ENCODE results near the gene KIAA0232. TPM values are rescaled to one million over a fixed set of nuclear protein-coding genes. Genes with fewer than 3 reads are reported as not detected.

KIAA0232 gene
- polyA plus RNA-seq, 1 donor from 2014 or later: 57.6 TPM

DNA sequence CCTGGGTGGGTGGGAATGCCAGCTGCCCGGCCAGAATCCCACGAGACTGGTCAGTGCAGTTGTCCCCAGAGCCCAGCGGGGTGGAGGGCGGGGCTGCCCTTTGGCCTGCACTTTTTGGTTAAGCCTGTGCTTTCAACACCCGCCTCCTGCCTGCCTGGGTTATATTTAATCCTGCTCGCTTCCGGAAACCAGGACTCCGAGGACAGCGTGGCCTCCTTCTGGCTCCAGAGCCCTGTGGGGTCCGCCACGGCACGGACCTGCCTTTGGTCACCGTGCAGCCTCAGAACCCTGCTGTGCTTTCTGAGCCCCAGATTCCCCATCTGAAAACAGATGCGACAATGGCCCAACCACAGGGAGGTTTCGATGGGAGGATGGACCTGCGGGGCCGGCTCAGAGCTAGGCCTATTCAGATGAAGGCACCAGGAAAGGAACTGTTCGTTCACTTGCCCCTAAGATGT is 29.4 kb upstream of the KIAA0232 start:
- Histone ChIP-seq H2AFZ (ENCODE audit: low read depth, low read length) (no peak overlapping the region), H3K36me3 (ENCODE audit: insufficient read depth, low read length) (no peaks in the 10 kb centered on the region), H3K79me2 (replicated peaks; ENCODE audit: insufficient read depth, low read length) (no peaks in the 10 kb centered on the region), H3K9me2 (ENCODE audit: insufficient read depth, low read length) (no peaks in the 10 kb centered on the region), H3K4me2 (ENCODE audit: low read length) (no peak overlapping the region), H3K9ac (ENCODE audit: low read length) (no peak overlapping the region), H3F3A (ENCODE audit: insufficient read depth, low read length, poor library complexity, severe bottlenecking) (no peaks in the 10 kb centered on the region), H3K9me3 (ENCODE audit: low read length) (no peaks in the 10 kb centered on the region), H3K4me3 (ENCODE audit: low read length) (no peak overlapping the region), H4K20me1 (ENCODE audit: insufficient read depth) (no peaks in the 10 kb centered on the region), H3K27me3 (ENCODE audit: insufficient read depth, low read depth, low read length) (no peaks in the 10 kb centered on the region), H3K27ac (ENCODE audit: low read length) (no peak overlapping the region)
- TF ChIP-seq CTCF (IDR thresholded peaks at IDR 0.05; ENCODE audit: poor library complexity, severe bottlenecking) (no peak), EZH2 (IDR thresholded peaks at IDR 0.05; ENCODE audit: borderline replicate concordance, insufficient read depth, low read length, poor library complexity, severe bottlenecking) (no peak), POLR2AphosphoS5 (IDR thresholded peaks at IDR 0.05) (no peak), MXI1 (conservative IDR thresholded peaks at IDR 0.05; ENCODE audit: poor library complexity, severe bottlenecking) (no peak), SMC3 (conservative IDR thresholded peaks at IDR 0.05; ENCODE audit: poor library complexity) (no peak), EP300 (conservative IDR thresholded peaks at IDR 0.05; ENCODE audit: poor library complexity, severe bottlenecking) (no peak), REST (IDR thresholded peaks at IDR 0.05; ENCODE audit: borderline replicate concordance) (no peak), TAF1 (IDR thresholded peaks at IDR 0.05; ENCODE audit: low read depth) (no peak), RAD21 (conservative IDR thresholded peaks at IDR 0.05) (no peak)

- TF ChIP-seq SMC3 (conservative IDR thresholded peaks at IDR 0.05; ENCODE audit: poor library complexity) (no peak), REST (IDR thresholded peaks at IDR 0.05; ENCODE audit: borderline replicate concordance) (no peak), EZH2 (IDR thresholded peaks at IDR 0.05; ENCODE audit: borderline replicate concordance, insufficient read depth, low read length, poor library complexity, severe bottlenecking) (no peak), CTCF (IDR thresholded peaks at IDR 0.05; ENCODE audit: poor library complexity, severe bottlenecking) (no peak)
- H3K9ac ChIP-seq (ENCODE audit: low read length): no peak overlapping the region
- H4K20me1 ChIP-seq (ENCODE audit: insufficient read depth): no peaks in the 10 kb centered on the region
- no peak overlapping the region for H3K4me2 ChIP-seq (ENCODE audit: low read length)
- no peaks in the 10 kb centered on the region for H3F3A ChIP-seq (ENCODE audit: insufficient read depth, low read length, poor library complexity, severe bottlenecking)
- no peaks in the 10 kb centered on the region for H3K27me3 ChIP-seq (ENCODE audit: insufficient read depth, low read depth, low read length)
- H3K36me3 ChIP-seq (ENCODE audit: insufficient read depth, low read length): no peaks in the 10 kb centered on the region
- H3K9me3 ChIP-seq (ENCODE audit: low read length): no peaks in the 10 kb centered on the region
- no peaks in the 10 kb centered on the region for H3K9me2 ChIP-seq (ENCODE audit: insufficient read depth, low read length)
- H3K79me2 ChIP-seq (replicated peaks; ENCODE audit: insufficient read depth, low read length): no peaks in the 10 kb centered on the region
- no peak overlapping the region for H3K27ac ChIP-seq (ENCODE audit: low read length)
- H3K4me3 ChIP-seq (ENCODE audit: low read length): no peak overlapping the region
- H2AFZ ChIP-seq (ENCODE audit: low read depth, low read length): no peak overlapping the region
Observed at GRCh38 chr4:6753891-6754290, 28.6 kb upstream of the KIAA0232 start.

Data from neural cell (in vitro differentiated cells).